PC-3 (cell line): ENCODE data around the gene DHRS7.

Experiments used
- EZH2 ChIP-seq: fragments of 300-600 bp; sonication (generic); IDR thresholded peaks from one replicate; pipeline ENCODE4 v1.6.1; 2017; ENCODE audit warnings: antibody characterized with exemption, mild to moderate bottlenecking, low read length; ENCODE audit not compliant: unreplicated experiment
- EZH2phosphoT487 ChIP-seq: fragments of 300-600 bp; sonication (generic); IDR thresholded peaks from 2 replicates; pipeline ENCODE4 v1.6.1; 2018; ENCODE audit warnings: mild to moderate bottlenecking, antibody characterized with exemption, low read length, borderline replicate concordance
- TF ChIP-seq, protein P1 (sequence below): fragments of 300-600 bp; sonication (generic); conservative IDR thresholded peaks from 2 replicates; pipeline ENCODE4 v1.5.1; 2017; ENCODE audit warnings: antibody characterized with exemption, low read depth, mild to moderate bottlenecking, low read length

DNA sequence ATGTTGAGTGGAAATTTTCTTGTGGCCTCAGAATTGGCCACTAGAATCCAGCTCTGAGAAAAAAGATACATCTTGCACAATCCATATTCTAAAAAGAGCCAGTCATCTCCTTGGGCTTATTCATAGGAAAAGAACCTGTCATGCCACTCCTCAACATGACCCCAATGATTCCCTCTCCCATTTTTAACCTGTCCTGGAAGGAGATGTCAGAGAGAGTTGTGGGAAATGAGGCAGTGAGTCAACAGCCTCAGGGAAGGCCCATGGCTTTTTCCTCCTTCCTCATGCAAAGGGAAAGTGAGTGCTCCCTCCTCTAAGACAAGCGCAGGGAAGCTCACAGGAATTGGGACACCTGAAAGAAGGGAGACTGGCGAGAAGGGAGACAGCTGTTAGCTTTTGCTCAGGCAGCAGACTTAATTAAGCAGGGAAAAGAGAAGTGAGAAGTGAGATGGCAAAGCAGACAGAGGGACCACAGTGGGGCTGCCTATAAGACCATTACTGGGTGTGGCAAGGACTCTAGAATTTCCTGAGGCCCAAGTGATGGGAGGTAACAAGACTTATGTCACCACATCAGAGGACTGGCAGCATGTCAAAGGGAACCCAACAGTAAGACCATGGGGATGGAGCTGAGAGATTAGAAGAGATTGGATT lies 10.2 kb upstream of the DHRS7 start:
- TF ChIP-seq, protein P1, sequence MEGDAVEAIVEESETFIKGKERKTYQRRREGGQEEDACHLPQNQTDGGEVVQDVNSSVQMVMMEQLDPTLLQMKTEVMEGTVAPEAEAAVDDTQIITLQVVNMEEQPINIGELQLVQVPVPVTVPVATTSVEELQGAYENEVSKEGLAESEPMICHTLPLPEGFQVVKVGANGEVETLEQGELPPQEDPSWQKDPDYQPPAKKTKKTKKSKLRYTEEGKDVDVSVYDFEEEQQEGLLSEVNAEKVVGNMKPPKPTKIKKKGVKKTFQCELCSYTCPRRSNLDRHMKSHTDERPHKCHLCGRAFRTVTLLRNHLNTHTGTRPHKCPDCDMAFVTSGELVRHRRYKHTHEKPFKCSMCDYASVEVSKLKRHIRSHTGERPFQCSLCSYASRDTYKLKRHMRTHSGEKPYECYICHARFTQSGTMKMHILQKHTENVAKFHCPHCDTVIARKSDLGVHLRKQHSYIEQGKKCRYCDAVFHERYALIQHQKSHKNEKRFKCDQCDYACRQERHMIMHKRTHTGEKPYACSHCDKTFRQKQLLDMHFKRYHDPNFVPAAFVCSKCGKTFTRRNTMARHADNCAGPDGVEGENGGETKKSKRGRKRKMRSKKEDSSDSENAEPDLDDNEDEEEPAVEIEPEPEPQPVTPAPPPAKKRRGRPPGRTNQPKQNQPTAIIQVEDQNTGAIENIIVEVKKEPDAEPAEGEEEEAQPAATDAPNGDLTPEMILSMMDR: no peak
- no peak for TF ChIP-seq EZH2
- no peak for TF ChIP-seq EZH2phosphoT487
